HG02642 (cell line): ENCODE data around the gene FMO5.
"Not testable (repeated sequence)": the region's sequence is repeated elsewhere in the genome, so short reads cannot be mapped to it uniquely, and the experiment has no call there.

ENCODE experiments used
- ATAC-seq: cut with Tn5 transposase; IDR thresholded peaks from one replicate; pipeline ENCODE4 v1.9.1; 2021; ENCODE audit warnings: mild to moderate bottlenecking; ENCODE audit not compliant: unreplicated experiment, poor library complexity

FMO5 gene

DNA sequence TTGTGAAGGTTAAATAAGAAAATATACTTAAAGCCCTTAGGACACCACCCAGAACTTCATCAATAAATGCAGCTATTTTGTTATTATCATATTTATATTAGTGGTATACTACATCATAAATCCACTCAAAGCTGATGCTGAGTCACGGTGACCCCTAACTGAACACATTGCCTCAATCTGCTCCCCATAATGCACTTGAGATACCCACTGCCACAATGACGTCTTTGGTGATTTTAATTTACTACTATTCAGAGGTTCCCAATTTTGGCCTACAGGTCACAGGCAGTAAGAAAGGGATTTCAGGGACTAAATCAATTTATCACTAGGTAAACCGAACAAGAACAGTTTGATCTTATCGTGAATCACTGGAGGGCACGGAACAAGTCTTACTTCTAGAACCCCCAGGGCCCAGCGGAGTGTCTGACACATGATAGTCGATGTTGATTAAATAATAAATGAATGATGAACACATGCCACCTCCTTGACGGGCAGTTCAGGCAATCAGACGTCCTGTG is 16.9 kb upstream of the FMO5 start:
- no peak for ATAC-seq

DNA sequence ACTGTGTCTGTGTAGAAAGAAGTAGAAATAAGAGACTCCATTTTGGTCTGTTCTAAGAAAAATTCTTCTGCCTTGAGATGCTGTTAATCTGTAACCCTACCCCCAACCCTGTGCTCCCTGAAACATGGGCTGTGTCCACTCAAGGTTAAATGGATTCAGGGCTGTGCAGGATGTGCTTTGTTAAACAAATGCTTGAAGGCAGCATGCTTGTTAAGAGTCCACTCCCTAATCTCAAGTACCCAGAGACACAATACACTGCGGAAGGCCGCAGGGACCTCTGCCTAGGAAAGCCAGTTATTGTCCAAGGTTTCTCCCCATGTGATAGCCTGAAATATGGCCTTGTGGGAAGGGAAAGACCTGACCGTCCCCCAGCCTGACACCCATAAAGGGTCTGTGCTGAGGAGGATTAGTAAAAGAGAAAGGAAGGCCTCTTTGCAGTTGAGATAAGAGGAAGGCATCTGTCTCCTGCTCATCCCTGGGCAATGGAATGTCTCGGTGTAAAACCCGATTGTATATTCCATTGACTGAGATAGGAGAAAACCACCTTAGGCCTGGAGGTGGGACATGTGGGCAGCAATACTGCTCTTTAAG is 15.1 kb upstream of the FMO5 start:
- not testable (repeated sequence) for ATAC-seq

DNA sequence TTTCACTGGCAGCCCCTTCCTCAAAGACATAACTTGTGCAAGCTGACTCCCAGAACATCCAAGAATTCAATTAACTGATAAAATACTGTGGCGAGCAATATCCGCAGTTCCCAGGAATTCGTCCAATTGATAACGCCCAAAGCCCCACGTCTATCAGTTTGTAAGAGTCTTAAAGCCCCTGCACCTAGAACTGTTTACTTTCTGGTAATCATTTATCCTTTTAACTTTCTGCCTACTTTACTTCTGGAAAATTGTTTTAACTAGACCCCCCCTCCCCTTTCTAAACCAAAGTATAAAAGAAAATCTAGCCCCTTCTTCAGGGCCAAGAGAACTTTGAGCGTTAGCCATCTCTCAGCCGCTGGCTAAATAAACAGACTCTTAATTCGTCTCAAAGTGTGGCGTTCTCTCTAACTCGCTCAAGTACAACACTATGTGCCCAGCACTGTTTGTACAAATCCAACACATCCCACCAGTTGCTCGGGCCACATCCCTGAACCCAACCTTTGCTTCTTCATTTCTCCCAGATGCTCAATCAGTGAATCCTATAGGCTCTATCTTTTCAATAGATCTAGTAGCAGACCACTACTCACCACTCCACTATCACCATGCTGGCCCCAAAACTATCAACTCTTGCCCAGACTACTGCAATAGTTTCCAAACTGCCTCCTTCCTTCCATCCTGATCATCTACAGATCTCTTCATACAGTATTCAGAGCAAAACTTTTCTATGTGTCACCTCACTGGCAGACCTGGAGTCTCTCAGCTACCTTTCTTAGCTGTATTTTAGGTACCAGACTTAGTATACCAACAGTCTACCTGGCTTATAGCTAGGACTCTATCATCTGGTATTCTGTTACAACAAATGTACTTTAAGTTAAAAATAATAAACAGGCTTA is 14.0 kb upstream of the FMO5 start:
- no peak for ATAC-seq

DNA sequence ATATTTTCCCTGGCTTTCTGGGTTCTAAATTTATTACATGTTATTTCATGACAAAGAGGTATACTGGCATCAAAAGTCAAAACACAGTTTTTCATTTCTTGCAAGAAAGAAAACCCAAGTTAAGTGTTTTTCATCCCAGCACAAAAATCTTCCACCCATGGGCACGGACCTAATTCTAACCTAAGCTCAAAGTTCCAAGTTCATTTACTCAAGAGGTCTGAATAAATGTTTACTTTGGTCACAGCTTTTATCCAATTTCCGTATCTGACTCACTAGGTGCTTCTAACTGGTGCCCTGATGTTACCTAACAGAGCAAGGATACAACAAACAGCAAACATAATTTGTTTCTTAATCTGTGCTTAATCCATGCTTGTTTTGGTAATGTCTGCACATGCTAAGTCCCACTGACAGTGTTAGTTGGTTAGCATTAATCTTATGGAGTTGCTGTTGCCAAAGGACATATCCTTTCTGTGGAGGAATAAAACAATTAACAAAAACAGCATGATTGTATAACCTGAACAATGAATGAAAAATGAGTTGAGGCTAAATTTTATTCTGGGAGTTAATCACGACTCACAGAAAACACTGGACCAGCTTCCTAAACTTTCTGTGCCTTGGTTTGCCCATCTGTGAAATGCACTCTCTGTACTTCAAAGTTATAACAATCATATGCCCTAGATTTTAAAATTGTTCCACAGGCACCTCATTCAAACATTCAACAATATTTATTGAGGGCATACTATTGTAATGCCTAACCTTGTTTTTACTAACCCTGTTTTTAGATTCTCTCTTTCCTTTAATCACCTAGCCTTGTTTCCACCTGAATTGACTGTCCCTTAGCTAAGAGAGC is 13.1 kb upstream of the FMO5 start:
- ATAC-seq = no peak

DNA sequence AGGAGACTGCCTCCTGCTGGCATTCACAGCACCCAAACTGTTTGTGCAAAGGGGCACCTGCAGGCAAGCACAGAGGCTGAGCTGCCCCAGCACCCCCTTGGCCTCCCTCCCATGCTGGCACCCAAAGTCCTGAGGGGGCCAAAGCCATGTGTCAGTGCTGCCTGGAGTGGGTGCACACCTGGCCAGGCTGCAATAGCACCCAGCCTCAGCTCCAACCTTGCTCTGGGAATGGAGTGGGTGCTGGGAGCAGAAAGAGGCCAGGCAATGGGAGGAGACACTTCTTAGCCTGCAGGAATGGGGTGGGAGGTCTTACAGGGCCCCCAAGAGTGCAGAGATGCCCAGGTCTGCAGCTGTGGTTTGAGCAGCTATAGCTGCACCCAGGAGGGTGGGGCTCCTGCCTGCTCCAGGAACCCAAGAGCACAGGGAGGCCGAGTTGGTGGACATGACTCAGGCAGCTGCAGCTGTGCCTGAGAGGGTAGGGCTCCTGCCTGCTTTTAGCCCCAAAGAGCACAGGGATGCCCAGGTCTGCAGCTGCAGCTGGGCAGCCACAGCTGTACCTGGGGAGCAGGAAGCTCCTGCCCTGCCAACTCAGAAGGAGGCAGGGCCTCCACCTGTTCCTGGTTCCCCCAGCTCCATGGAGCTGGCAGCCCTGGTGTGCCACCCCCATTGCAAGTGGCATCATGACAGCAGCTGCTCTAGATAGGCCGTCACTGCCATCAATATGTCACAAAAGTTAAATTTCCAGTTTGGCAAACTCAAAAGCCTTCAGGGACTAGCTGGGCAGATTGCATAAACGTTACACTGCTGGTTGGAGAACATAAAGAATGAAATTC is 12.0 kb upstream of the FMO5 start:
- ATAC-seq = no peak

DNA sequence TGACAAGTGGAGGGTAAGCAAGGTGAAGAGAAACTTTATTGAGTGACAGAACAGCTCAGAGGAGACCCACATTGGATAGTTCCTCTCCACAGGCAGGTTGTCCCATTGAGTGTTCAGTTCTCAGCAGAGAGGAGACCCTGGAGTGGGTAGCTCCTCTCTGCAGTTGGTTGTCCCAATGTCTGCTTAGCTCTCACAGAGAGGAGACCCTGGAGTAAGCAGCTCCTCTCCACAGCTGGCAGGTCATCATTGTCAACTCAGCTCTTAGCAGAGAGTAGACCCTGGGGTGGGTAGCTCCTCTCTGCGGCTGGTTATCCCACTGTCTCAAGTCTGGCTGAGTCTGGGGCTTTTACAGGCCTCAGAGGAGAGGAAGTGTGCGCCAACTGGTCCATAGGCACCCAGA is 11.3 kb upstream of the FMO5 start:
- ATAC-seq = no peak

DNA sequence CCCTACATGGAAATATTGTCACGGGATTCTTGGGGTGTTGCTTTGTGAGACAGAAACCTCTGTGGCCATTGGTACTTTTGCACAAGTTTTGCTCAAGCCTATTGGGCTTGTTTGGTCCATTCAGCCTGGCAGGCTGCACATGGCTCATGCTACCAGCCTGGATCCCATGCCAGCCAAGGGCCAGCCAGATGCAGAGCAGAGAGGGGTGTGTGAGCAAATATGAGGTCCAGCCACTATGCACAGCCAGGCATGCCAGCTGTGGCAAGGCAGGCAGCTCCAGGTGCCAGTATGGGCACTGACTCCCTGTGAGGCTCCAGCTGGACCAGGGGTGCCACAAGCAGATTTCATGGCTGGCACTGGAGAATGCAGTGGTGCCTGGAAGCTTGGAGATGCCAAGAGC is 10.7 kb upstream of the FMO5 start:
- no peak for ATAC-seq

DNA sequence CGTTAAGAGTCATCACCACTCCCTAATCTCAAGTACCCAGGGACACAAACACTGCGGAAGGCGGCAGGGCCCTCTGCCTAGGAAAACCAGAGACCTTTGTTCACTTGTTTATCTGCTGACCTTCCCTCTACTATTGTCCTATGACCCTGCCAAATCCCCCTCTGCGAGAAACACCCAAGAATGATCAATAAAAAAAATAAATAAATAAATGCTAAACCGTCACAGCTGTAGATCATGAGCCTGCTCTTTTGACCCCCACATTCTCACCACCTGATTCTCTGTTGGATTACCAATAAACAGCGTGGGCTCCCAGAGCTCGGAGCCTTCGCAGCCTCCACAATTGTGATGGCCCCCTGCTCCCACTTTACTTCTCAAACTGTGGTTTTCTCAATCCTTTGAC is 8.8 kb upstream of the FMO5 start:
- ATAC-seq = not testable (repeated sequence)

DNA sequence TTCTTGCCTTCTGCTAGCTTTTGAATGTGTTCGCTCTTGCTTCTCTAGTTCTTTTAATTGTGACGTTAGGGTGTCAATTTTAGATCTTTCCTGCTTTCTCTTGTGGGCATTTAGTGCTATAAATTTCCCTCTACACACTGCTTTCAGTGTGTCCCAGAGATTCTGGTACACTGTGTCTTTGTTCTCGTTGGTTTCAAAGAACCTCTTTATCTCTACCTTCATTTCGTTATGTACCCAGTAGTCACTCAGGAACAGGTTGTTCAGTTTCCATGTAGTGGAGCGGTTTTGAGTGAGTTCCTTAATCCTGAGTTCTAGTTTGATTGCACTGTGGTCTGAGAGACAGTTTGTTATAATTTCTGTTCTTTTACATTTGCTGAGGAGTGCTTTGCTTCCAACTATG is 5.9 kb upstream of the FMO5 start:
- ATAC-seq = not testable (repeated sequence)

DNA sequence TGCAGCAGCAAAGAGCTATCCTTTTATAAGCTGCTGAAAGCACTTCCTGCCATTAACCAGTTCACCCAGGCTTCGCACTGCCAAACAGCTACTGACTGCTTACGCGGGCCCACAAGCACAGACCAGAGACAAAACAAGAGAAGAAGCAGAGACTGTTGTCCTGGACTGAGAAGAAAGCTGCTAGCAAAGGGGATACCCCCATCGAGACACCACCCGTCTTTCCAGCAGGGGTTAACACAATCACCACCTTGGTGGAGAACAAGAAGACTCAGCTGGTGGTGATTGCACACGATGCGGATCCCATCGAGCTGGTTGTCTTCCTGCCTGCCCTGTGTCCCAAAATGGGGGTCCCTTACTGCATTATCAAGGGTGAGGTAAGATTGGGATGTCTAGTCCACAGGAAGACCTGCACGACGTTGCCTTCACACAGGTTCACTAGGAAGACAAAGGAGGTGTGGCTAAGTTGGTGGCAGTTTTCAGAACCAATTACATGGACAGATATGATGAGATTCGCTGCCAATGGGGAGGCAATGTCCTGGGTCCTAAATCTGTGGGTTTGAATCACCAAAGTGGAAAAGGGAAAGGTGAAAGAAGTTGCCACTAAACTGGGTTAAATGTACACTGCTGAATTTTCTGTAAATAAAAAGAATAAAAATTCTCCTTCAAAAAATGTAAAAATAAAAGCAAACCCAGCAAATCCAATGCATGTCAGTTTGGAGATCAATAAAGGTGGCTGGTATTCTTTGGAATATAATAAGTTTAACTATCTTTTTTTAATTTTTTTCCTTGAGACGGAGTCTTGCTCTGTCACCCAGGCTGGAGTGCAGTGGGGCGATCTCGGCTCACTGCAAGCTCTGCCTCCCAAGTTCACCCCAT is 1.2 kb downstream of the FMO5 start:
- no peak for ATAC-seq

DNA sequence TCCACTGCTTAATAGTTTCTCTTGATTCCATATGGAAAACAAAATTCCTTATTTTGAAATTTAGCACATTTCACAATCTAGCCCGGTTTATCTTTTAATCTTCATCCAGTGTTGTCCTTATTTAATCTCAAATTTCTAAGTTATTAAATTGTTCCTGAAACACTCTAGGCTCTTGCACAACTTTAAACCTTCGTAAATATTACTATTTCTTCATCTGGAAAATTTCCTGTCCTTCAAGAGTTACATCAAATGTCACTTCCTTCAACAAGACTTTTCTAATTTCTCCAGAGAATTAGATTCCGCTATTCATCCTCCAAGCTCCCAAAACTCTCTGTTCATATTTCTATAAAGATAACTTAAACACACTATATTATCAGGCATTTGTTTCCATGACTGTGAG is 6.5 kb downstream of the FMO5 start:
- no peak for ATAC-seq

DNA sequence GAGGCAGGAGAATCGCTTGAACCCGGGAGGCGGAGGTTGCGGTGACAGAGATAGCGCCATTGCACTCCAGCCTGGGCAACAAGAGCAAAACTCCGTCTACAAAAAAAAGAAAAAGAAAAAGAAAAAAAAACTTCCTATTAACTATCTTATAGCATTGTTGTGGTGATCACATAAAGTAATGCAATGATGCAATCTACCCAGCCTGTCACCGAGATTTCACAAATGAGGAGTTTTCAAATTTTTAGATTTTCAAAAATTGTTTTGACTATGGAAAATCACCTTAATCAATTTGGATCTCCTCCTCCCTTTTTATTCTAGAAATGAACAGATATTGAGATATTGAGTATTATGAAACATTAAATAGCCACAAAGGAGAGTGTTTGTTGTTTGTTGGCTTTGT is 8.0 kb downstream of the FMO5 start:
- no peak for ATAC-seq

DNA sequence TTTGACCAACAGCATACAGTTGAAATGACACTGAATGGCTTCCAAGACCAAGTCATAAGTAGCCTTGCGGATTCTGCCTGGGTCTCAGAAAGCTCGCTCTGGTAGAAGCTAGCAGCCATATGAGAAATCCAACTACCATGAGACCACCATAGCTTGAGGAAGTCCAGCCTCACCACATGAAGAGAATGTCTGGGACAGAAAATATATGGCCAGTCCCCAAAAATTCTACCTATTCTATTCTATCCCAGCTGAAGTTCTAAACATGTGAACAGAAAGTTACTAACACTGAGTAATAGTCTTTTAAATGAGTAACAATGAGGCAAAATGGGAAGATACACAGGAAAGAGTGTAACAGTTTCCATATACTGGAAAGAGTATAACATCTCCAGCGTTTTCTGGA is 9.0 kb downstream of the FMO5 start:
- no peak for ATAC-seq

DNA sequence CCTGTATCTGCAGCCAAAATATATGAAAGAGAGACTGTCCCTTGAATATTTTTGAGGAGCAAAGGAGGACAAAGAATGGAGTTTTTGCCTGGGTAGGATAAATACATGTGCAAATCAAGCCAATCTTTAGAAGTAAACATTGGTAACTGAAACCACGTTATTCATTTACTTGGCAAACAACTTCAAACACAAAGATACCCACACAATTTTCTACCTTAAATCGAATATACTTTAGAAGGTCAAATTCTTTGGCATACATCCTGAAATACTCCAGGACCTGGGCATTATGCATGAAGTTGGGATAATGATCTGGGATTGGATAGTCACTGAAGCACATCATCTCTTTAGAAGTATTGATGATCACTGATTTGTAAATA is 9.6 kb downstream of the FMO5 start:
- ATAC-seq = no peak

DNA sequence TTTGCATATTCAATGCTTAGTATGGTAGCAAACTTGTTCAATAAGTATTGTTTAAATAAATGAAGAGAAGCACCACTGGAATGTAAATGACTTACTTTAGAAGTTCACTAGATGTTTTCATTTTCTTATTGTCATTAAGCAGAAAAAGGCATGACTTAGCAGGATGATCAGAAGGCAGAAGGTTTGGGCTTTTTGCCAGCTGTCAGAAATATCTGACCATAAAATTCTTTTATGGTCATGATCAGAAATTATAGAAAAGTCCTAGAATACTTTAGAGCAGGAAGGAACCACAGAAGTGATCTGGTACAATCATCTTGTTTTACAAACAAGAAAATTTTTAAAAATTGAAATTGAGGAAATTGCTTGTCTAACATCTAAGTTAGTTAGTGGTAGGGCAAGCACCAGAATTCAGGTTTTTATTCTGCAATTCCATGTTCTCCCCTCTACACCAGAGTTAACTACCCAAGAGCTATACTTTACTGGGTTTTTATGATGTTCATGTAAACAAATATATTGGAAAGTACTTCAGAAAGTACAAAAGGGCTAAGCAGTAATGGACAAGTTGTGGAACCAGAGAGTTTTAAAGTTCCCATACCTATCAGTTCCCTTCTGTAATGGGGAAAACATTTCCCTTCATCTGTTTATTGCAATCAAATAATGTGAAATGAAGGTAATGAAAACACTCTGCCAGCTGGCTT is 10.1 kb downstream of the FMO5 start:
- no peak for ATAC-seq

DNA sequence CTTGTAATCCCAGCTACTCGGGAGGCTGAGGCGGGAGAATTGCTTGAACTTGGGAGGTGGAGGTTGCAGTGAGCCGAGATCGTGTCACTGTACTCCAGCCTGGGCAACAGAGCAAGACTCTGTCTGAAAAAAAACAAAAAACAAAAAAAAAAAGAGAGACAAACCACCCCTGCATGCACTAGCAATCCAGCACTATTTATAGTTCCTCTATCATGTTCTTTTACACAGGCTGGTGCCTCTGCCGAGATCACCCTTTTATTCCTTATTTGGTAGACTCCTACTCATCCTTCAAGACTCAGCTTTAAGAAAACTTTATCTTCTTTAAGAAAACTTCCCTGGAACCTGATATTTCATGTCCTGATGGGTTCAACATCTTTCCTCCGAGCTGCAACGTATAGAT is 10.8 kb downstream of the FMO5 start:
- ATAC-seq = no peak

DNA sequence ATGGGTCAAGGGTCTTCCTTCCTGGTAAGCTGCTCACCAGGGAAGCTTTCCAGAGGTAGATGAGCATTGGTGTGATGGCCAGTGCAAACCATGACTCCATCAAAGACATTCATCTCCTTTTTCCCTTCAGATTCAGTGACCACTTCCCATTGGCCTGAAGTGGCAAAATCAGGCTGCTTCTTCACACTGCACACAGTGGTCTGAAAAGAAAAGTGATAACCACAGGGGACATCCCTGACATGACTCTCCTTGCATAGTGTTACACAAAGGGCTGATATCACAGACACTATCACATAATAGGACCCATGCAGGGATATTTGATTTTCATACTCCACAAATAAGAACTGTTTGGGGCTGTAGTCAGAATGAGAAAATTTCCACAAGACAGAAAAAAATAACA is 11.9 kb downstream of the FMO5 start:
- no peak for ATAC-seq

DNA sequence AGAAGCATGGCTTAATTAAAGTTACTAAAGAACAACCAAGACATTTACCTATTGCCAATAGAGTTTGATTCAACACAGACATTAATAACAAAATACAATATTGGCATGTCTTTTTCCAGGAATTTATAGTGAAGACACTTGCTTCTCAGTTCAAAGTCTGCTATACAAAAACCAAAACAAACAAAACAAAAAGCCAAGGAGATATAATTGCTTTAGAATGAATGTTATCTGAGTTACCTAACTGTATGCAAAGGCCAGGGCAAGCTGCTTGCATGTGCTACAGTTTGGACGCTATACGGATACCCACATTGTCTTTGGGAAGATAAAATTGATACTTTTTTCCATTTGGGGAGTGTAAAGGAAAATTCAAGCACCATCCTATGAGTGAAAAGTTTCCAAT is 13.6 kb downstream of the FMO5 start:
- ATAC-seq = no peak

DNA sequence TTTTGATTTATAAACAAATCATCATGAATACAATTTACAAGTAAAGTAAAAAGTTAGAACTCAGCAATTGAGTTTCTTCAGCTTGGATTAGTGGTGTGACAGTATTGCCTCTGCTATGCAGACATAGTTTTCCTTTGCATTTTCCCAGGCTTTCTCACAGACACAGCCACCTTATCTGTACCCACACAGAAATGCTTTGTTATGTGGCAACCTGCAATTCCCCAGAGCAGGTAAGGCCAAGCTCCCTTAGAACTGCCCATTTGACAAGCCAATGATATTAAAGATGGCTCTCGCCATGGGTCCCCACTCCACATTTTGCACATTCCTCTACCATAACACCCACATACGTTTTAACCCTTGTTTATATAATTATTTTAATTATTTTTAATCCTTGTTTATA is 14.2 kb downstream of the FMO5 start:
- ATAC-seq = no peak
